GM12892 (cell line): ENCODE data around the gene OGFOD1.
A peak's percentile ranks its signal among the peaks of the same experiment; 100 is the strongest.
"Not testable (repeated sequence)": the region's sequence is repeated elsewhere in the genome, so short reads cannot be mapped to it uniquely, and the experiment has no call there.

Experiments
- DNase-seq: peaks from one replicate; pipeline ENCODE4 v3.0.0; 2011; ENCODE audit not compliant: insufficient read length
- FAIRE-seq: peaks from 2 replicates; lab custom pipeline; 2011; peaks lifted over from hg19 to GRCh38; lab: Jason Lieb, UNC
- POLR2A ChIP-seq: IDR thresholded peaks from 2 replicates; pipeline ENCODE4 v1.6.1; 2011; ENCODE audit warnings: low read depth, low read length, control low read depth
- POLR2AphosphoS5 ChIP-seq: IDR thresholded peaks from 2 replicates; pipeline ENCODE4 v1.6.1; 2011; ENCODE audit warnings: low read depth, low read length, control low read depth
- TAF1 ChIP-seq: IDR thresholded peaks from 2 replicates; pipeline ENCODE4 v1.6.1; 2011; ENCODE audit warnings: low read depth, mild to moderate bottlenecking, control low read depth, low read length, borderline replicate concordance

Gene OGFOD1

GRCh38 chr16:56469748-56470147, 18.4 kb downstream of the OGFOD1 start:
- DNase-seq = no peak
- TF ChIP-seq POLR2A (no peak), POLR2AphosphoS5 (no peak)
- FAIRE-seq = no peak

GRCh38 chr16:56470232-56470631, 18.9 kb downstream of the OGFOD1 start:
- DNase-seq (no peak), FAIRE-seq (no peak)
- no peak for TF ChIP-seq POLR2A
- TF ChIP-seq TAF1 = no peak
- TF ChIP-seq POLR2AphosphoS5 = no peak

- FAIRE-seq = no peak
- TF ChIP-seq POLR2A = no peak
- no peak for TF ChIP-seq POLR2AphosphoS5
- no peak for TF ChIP-seq TAF1
- no peak for DNase-seq
Observed at GRCh38 chr16:56470666-56471065, 19.3 kb downstream of the OGFOD1 start.

- FAIRE-seq (no peak), DNase-seq (no peak)
- no peak for TF ChIP-seq POLR2A
Observed at GRCh38 chr16:56475201-56475600, 23.8 kb downstream of the OGFOD1 start.

GRCh38 chr16:56477096-56477878, 25.9 kb downstream of the OGFOD1 start:
- DNase-seq (no peak), FAIRE-seq (no peak)
- TF ChIP-seq POLR2AphosphoS5 (no peak), POLR2A (no peak), TAF1 (no peak)

- DNase-seq (no peak), FAIRE-seq (peak; percentile 24)
- TF ChIP-seq TAF1 = no peak
Observed at GRCh38 chr16:56478281-56479049, 27.1 kb downstream of the OGFOD1 start.

GRCh38 chr16:56479469-56479868, 28.1 kb downstream of the OGFOD1 start:
- FAIRE-seq (no peak), DNase-seq (no peak)
- TF ChIP-seq TAF1 = no peak
- TF ChIP-seq POLR2A = no peak
- no peak for TF ChIP-seq POLR2AphosphoS5

GRCh38 chr16:56480776-56481467, 29.6 kb downstream of the OGFOD1 start:
- FAIRE-seq (no peak), DNase-seq (no peak)
- TF ChIP-seq TAF1 (no peak), POLR2AphosphoS5 (no peak), POLR2A (no peak)

GRCh38 chr16:56481468-56482122, 30.2 kb downstream of the OGFOD1 start:
- no peak for DNase-seq

GRCh38 chr16:56482683-56483236, 31.4 kb downstream of the OGFOD1 start:
- no peak for FAIRE-seq

More at GRCh38 chr16:56481468-56482122, 30.2 kb downstream of the OGFOD1 start:
- FAIRE-seq = no peak
- TF ChIP-seq POLR2AphosphoS5 (no peak), TAF1 (no peak), POLR2A (no peak)

GRCh38 chr16:56483394-56483793, 32.0 kb downstream of the OGFOD1 start:
- no peak for TF ChIP-seq POLR2AphosphoS5
- TF ChIP-seq TAF1 = no peak
- no peak for TF ChIP-seq POLR2A
- DNase-seq = no peak
- no peak for FAIRE-seq

More at GRCh38 chr16:56482683-56483236, 31.4 kb downstream of the OGFOD1 start:
- DNase-seq = no peak
- no peak for TF ChIP-seq TAF1
- TF ChIP-seq POLR2AphosphoS5 = no peak
- no peak for TF ChIP-seq POLR2A

GRCh38 chr16:56488035-56488434, 36.7 kb downstream of the OGFOD1 start:
- FAIRE-seq = no peak

GRCh38 chr16:56488868-56489267, 37.5 kb downstream of the OGFOD1 start:
- FAIRE-seq = not testable (repeated sequence)

More at GRCh38 chr16:56488035-56488434, 36.7 kb downstream of the OGFOD1 start:
- TF ChIP-seq POLR2AphosphoS5 = no peak
- TF ChIP-seq TAF1 = no peak
- TF ChIP-seq POLR2A = no peak
- no peak for DNase-seq

More at GRCh38 chr16:56488868-56489267, 37.5 kb downstream of the OGFOD1 start:
- DNase-seq = not testable (repeated sequence)
